H1 (cell line): ENCODE results near the gene GABRG3. TPM values are rescaled to one million over a fixed set of nuclear protein-coding genes. Genes with fewer than 3 reads are reported as not detected.

ENCODE experiments used
- CTCF ChIA-PET: fragments of 300-600 bp; sonication (Branson Sonifier 250); formaldehyde crosslinking; loops from one replicate; lab custom pipeline; 2021; ENCODE audit not compliant: partially characterized antibody; lab: Charles Lee
- POLR2A ChIA-PET: fragments of 300-600 bp; sonication (Branson Sonifier 250); formaldehyde crosslinking; loops from one replicate; lab custom pipeline; 2021; ENCODE audit warnings: inconsistent platforms; ENCODE audit not compliant: partially characterized antibody; lab: Charles Lee
- DNase-seq, 2 experiments: peaks; one replicate each; pipeline versions ENCODE4 v3.0.0 to v3.0.0-alpha.2; 2010 to 2022; ENCODE audit warnings: low spot score in 2 of 2, low read depth in 1 of 2, mixed read lengths in 1 of 2
- FAIRE-seq: peaks from 2 replicates; lab custom pipeline; 2011; peaks lifted over from hg19 to GRCh38; lab: Jason Lieb, UNC
- H2AFZ ChIP-seq: 2 replicates; pipeline ENCODE4 v1.8.1; 2012; ENCODE audit warnings: low read length, inconsistent platforms
- H2AK5ac ChIP-seq: 2 replicates; pipeline ENCODE4 v1.6.1; 2013; ENCODE audit warnings: low read depth, low read length
- H2BK120ac ChIP-seq: replicated peaks from 2 replicates; pipeline ENCODE3; 2013; ENCODE audit warnings: low read depth, low read length, inconsistent platforms
- H2BK12ac ChIP-seq: 2 replicates; pipeline ENCODE4 v1.6.1; 2013; ENCODE audit warnings: low read depth, low read length
- H2BK15ac ChIP-seq: 2 replicates; pipeline ENCODE4 v1.6.1; 2013; ENCODE audit warnings: low read length
- H2BK20ac ChIP-seq: 2 replicates; pipeline ENCODE4 v1.6.1; 2013; ENCODE audit warnings: low read length
- H2BK5ac ChIP-seq: 2 replicates; pipeline ENCODE4 v1.6.1; 2013; ENCODE audit warnings: low read depth, low read length
- H3K14ac ChIP-seq: 2 replicates; pipeline ENCODE4 v1.6.1; 2013; ENCODE audit warnings: inconsistent platforms; ENCODE audit not compliant: insufficient read length
- H3K18ac ChIP-seq: 2 replicates; pipeline ENCODE4 v1.6.1; 2013; ENCODE audit warnings: low read length; ENCODE audit errors: extremely low read depth
- H3K23ac ChIP-seq: 2 replicates; pipeline ENCODE4 v1.6.1; 2013; ENCODE audit warnings: inconsistent platforms; ENCODE audit not compliant: insufficient read length
- H3K23me2 ChIP-seq: 2 replicates; pipeline ENCODE4 v1.6.1; 2013; ENCODE audit warnings: low read depth, low read length
- H3K27ac ChIP-seq: 2 replicates; pipeline ENCODE4 v1.6.1; 2011; ENCODE audit warnings: low read depth, low read length, inconsistent platforms
- H3K27me3 ChIP-seq, 4 experiments: replicated peaks in 1 of 4; 1 replicate in 1 of 4; 2 replicates in 3 of 4; pipeline versions ENCODE4 v1.6.1 to v1.8.1; 2011 to 2013; ENCODE audit warnings: low read length in 3 of 4, mild to moderate bottlenecking in 3 of 4, inconsistent platforms in 2 of 4, mixed read lengths in 2 of 4, moderate library complexity in 1 of 4; ENCODE audit not compliant: control insufficient read depth in 3 of 4, insufficient read depth in 3 of 4; ENCODE audit errors: extremely low read depth in 1 of 4
- H3K36me3 ChIP-seq, 4 experiments: 2 replicates each; pipeline versions ENCODE4 v1.6.1 to v1.8.1; 2011 to 2013; ENCODE audit warnings: mild to moderate bottlenecking in 4 of 4, low read length in 3 of 4, moderate library complexity in 2 of 4, control low read depth in 1 of 4, inconsistent platforms in 1 of 4; ENCODE audit not compliant: insufficient read depth in 4 of 4, control insufficient read depth in 2 of 4
- H3K4ac ChIP-seq: replicated peaks from 2 replicates; pipeline ENCODE3; 2013; ENCODE audit warnings: low read length, low read depth, mixed read lengths, inconsistent platforms; ENCODE audit not compliant: insufficient read length
- H3K4me1 ChIP-seq, 4 experiments: replicated peaks in 1 of 4; 1 replicate in 1 of 4; 2 replicates in 3 of 4; pipeline versions ENCODE4 v1.6.1 to v1.8.1; 2011 to 2013; ENCODE audit warnings: low read length in 3 of 4, inconsistent platforms in 2 of 4, mixed read lengths in 1 of 4; ENCODE audit not compliant: insufficient read depth in 4 of 4, control insufficient read depth in 3 of 4
- H3K4me2 ChIP-seq, 2 experiments: 2 replicates each; pipeline versions ENCODE4 v1.6.1 to v1.8.1; 2011 to 2013; ENCODE audit warnings: low read depth in 2 of 2, low read length in 2 of 2, control low read depth in 1 of 2, inconsistent platforms in 1 of 2, mild to moderate bottlenecking in 1 of 2; ENCODE audit not compliant: insufficient read depth in 1 of 2
- H3K4me3 ChIP-seq, 4 experiments: fragments of 200-600, 300-600 bp in 1 of 4; sonication (generic), shearing (Covaris generic), sonication (Bioruptor Twin) in 1 of 4; 2 replicates each; pipeline versions ENCODE4 v1.5.1 to v1.8.1; 2011 to 2016; ENCODE audit warnings: low read length in 4 of 4, low read depth in 3 of 4, control low read depth in 2 of 4, inconsistent platforms in 2 of 4, mild to moderate bottlenecking in 2 of 4, mixed read lengths in 1 of 4, moderate library complexity in 1 of 4; ENCODE audit not compliant: insufficient read depth in 2 of 4; ENCODE audit errors: extremely low read depth in 1 of 4
- H3K56ac ChIP-seq: replicated peaks from 2 replicates; pipeline ENCODE3; 2013; ENCODE audit warnings: low read depth, mild to moderate bottlenecking, mixed read lengths, low read length, inconsistent platforms; ENCODE audit not compliant: insufficient read length
- H3K79me1 ChIP-seq: 2 replicates; pipeline ENCODE4 v1.6.1; 2013; ENCODE audit warnings: low read depth, low read length, control low read depth
- H3K79me2 ChIP-seq, 2 experiments: 2 replicates each; pipeline versions ENCODE4 v1.6.1 to v1.8.1; 2012 to 2013; ENCODE audit warnings: low read length in 2 of 2, mild to moderate bottlenecking in 2 of 2, inconsistent platforms in 1 of 2; ENCODE audit not compliant: insufficient read depth in 2 of 2, control insufficient read depth in 1 of 2
- H3K9ac ChIP-seq, 4 experiments: replicated peaks in 1 of 4; 1 replicate in 1 of 4; 2 replicates in 3 of 4; pipeline versions ENCODE4 v1.6.1 to v1.8.1; 2011 to 2013; ENCODE audit warnings: low read depth in 3 of 4, low read length in 3 of 4, control low read depth in 2 of 4, mild to moderate bottlenecking in 2 of 4, moderate library complexity in 2 of 4, inconsistent platforms in 1 of 4; ENCODE audit errors: extremely low read depth in 1 of 4
- H3K9me3 ChIP-seq, 2 experiments: 2 replicates each; pipeline versions ENCODE4 v1.6.1 to v1.8.1; 2012 to 2013; ENCODE audit warnings: mild to moderate bottlenecking in 2 of 2, moderate library complexity in 2 of 2, control low read depth in 1 of 2, inconsistent platforms in 1 of 2, low read depth in 1 of 2, low read length in 1 of 2, mixed read lengths in 1 of 2; ENCODE audit not compliant: insufficient read depth in 2 of 2
- H4K20me1 ChIP-seq, 2 experiments: replicated peaks in 1 of 2; 2 replicates each; pipeline versions ENCODE3 to v1.8.1; 2011 to 2013; ENCODE audit warnings: inconsistent platforms in 2 of 2, low read length in 2 of 2, mild to moderate bottlenecking in 1 of 2; ENCODE audit not compliant: insufficient read depth in 2 of 2, control insufficient read depth in 1 of 2
- H4K5ac ChIP-seq: 2 replicates; pipeline ENCODE4 v1.6.1; 2013; ENCODE audit warnings: low read length, low read depth, mixed read lengths, inconsistent platforms; ENCODE audit not compliant: insufficient read length
- H4K8ac ChIP-seq: 2 replicates; pipeline ENCODE4 v1.8.0; 2013; ENCODE audit warnings: mild to moderate bottlenecking, moderate library complexity, low read length, inconsistent platforms; ENCODE audit not compliant: insufficient read depth; ENCODE audit errors: extremely low read depth
- H4K91ac ChIP-seq: replicated peaks from 2 replicates; pipeline ENCODE3; 2013; ENCODE audit warnings: low read length, mixed read lengths, inconsistent platforms; ENCODE audit not compliant: insufficient read length
- CBX5 ChIP-seq: fragments of 300-800, 300-1000 bp; sonication (generic); IDR thresholded peaks from 2 replicates; pipeline ENCODE4 v1.7.1; 2016; ENCODE audit warnings: antibody characterized with exemption, low read length, low read depth
- CEBPB ChIP-seq: IDR thresholded peaks from 2 replicates; pipeline ENCODE4 v1.6.1; 2012; ENCODE audit warnings: low read depth, low read length
- CHD1 ChIP-seq: IDR thresholded peaks from 2 replicates; pipeline ENCODE4 v1.6.1; 2012; ENCODE audit warnings: low read depth, low read length, improper control_type of control experiment
- GTF2F1 ChIP-seq: IDR thresholded peaks from 2 replicates; pipeline ENCODE4 v1.6.1; 2012; ENCODE audit warnings: low read depth, low read length, improper control_type of control experiment, borderline replicate concordance
- HDAC6 ChIP-seq: IDR thresholded peaks from one replicate; pipeline ENCODE4 v1.7.1; 2012; ENCODE audit warnings: low read depth, mild to moderate bottlenecking, inconsistent platforms, low read length, moderate library complexity
- JUN ChIP-seq: IDR thresholded peaks from 2 replicates; pipeline ENCODE4 v1.6.1; 2011; ENCODE audit warnings: low read depth, mild to moderate bottlenecking, improper control_type of control experiment, low read length
- JUND ChIP-seq: IDR thresholded peaks from 2 replicates; pipeline ENCODE4 v1.6.1; 2011; ENCODE audit warnings: mild to moderate bottlenecking, improper control_type of control experiment, low read length
- KDM4A ChIP-seq: IDR thresholded peaks from one replicate; pipeline ENCODE4 v1.7.1; 2012; ENCODE audit warnings: low read depth, mild to moderate bottlenecking, moderate library complexity, low read length, inconsistent platforms; ENCODE audit not compliant: severe bottlenecking
- POLR2AphosphoS5 ChIP-seq: IDR thresholded peaks from 2 replicates; pipeline ENCODE4 v1.6.1; 2011; ENCODE audit warnings: low read depth, low read length
- RNF2 ChIP-seq: fragments of 200-900, 300-1000 bp; sonication (generic); IDR thresholded peaks from 2 replicates; pipeline ENCODE4 v1.7.1; 2016; ENCODE audit warnings: borderline replicate concordance, low read depth, mild to moderate bottlenecking, antibody characterized with exemption, low read length; ENCODE audit not compliant: poor library complexity, severe bottlenecking; ENCODE audit errors: missing control alignments
- SP2 ChIP-seq: IDR thresholded peaks from 2 replicates; pipeline ENCODE4 v1.6.1; 2012; ENCODE audit warnings: mild to moderate bottlenecking, low read length, inconsistent platforms
- TEAD4 ChIP-seq: IDR thresholded peaks from 2 replicates; pipeline ENCODE4 v1.6.1; 2012; ENCODE audit warnings: low read depth, low read length, inconsistent platforms, mixed read lengths
- WGBS, 2 experiments: shearing (Covaris generic) in 1 of 2; methylation state at CpG; one replicate each; pipeline versions ENCODE4 v1.1.6 to v1.1.7; 2013 to 2015; ENCODE audit warnings: low lambda C conversion rate in 2 of 2, mixed read lengths in 2 of 2, inconsistent platforms in 1 of 2, low coverage in 1 of 2, missing lambda C conversion rate in 1 of 2; ENCODE audit not compliant: insufficient replicate concordance in 2 of 2, insufficient coverage in 1 of 2, insufficient read length in 1 of 2; ENCODE audit errors: extremely low coverage in 1 of 2, missing lambda C conversion rate in 1 of 2; 5-methylcytosine and 5-hydroxymethylcytosine counted together
- polyA plus RNA-seq, 7 experiments: library from polyadenylated mRNA; depleted of rRNA in 3 of 7; stranded (reverse) in 5 of 7; unstranded in 2 of 7; fragments of >200 nt in 5 of 7; fragments of 200-250 nt in 2 of 7; gene quantifications; 1 replicate in 5 of 7; 2 replicates in 1 of 7; 4 replicates in 1 of 7; pipeline versions ENCODE4 v1.2.1 to v1.2.3, GENCODE V29; 2011 to 2013; ENCODE audit warnings: missing spikeins in 2 of 7, mixed read lengths in 2 of 7
- total RNA-seq: library from RNA; stranded (reverse); fragmentation: NEBNext Ultra II Directional; extraction: Animal tissue kit (Norgen Biotek cat#: 25700); gene quantifications from 2 replicates; pipeline ENCODE4 v1.2.1, GENCODE V29; 2021
- TF ChIP-seq, protein P1 (sequence below): IDR thresholded peaks from 2 replicates; pipeline ENCODE4 v1.6.1; 2011; ENCODE audit warnings: low read depth, mild to moderate bottlenecking, low read length; ENCODE audit not compliant: insufficient read depth
- TF ChIP-seq, protein P2 (sequence below): IDR thresholded peaks from 2 replicates; pipeline ENCODE4 v1.6.1; 2011; ENCODE audit warnings: low read length, improper control_type of control experiment

Gene GABRG3
- total and polyA plus RNA-seq, 2 of the 8 experiments (the other 6 are each of a cell fraction or from before 2014, with no cell fraction given): 0.17 to 0.80 TPM

DNA sequence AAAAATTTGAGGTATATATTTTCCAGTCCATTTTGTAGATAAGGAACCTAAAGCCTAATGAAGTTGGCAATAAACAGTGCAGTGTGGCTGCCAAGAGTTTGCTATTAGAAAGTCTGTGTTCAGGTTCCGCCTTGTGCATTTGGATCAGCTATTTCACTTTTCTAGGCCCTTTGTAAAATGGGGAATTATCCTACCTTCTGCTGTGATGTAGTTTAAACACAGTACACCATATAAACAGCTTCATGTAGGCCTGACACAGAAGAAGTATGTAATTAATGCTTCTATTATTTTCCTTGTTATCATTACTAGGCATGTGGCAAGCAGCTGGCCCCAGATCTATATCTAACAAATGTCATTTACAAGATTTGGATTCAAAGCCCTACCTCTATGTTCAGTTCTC lies 456.3 kb downstream of the GABRG3 start:
- H3K36me3 ChIP-seq: no peaks in the 10 kb centered on the region
- no peak overlapping the region for H3K27ac ChIP-seq
- H3K18ac ChIP-seq: no peak overlapping the region
- H3K79me1 ChIP-seq: no peaks in the 10 kb centered on the region
- 93% methylated on average over 1 of the region's 1 CpG; no CpG with 5 or more reads in 1 of the 2 experiments for WGBS, 2 experiments
- H2BK15ac ChIP-seq: no peak overlapping the region
- FAIRE-seq: no peak
- no peak overlapping the region for H2BK20ac ChIP-seq
- H4K91ac ChIP-seq: no peak overlapping the region
- H3K4me3 ChIP-seq: no peak overlapping the region
- H2BK12ac ChIP-seq: no peak overlapping the region
- no peak overlapping the region for H3K14ac ChIP-seq
- H2BK5ac ChIP-seq: no peak overlapping the region
- H4K20me1 ChIP-seq: no peaks in the 10 kb centered on the region
- no peak overlapping the region for H2AFZ ChIP-seq
- H3K23me2 ChIP-seq: no peaks in the 10 kb centered on the region
- H3K4me1 ChIP-seq: no peaks in the 10 kb centered on the region
- H3K23ac ChIP-seq: no peak overlapping the region
- no peaks in the 10 kb centered on the region for H3K27me3 ChIP-seq
- POLR2A ChIA-PET: no interaction called here
- CTCF ChIA-PET: no interaction called here
- no peak overlapping the region for H3K56ac ChIP-seq
- H3K79me2 ChIP-seq: no peaks in the 10 kb centered on the region
- no peak overlapping the region for H4K8ac ChIP-seq
- peaks cover 0 to 6% of the 10 kb centered on the region in 2 experiments; a peak in 2 of 4 replicates for H3K9me3 ChIP-seq
- no peak overlapping the region for H2BK120ac ChIP-seq
- no peak for DNase-seq
- H3K9ac ChIP-seq: no peak overlapping the region
- H3K4me2 ChIP-seq: no peak overlapping the region
- H4K5ac ChIP-seq: no peak overlapping the region
- no peak overlapping the region for H2AK5ac ChIP-seq
- H3K4ac ChIP-seq: no peak overlapping the region
- TF ChIP-seq CHD1 (no peak), CBX5 (no peak), JUN (no peak), KDM4A (no peak), CEBPB (no peak), HDAC6 (no peak), RNF2 (no peak), JUND (no peak), GTF2F1 (no peak), POLR2AphosphoS5 (no peak), TEAD4 (no peak), SP2 (no peak)
- TF ChIP-seq, protein P1, sequence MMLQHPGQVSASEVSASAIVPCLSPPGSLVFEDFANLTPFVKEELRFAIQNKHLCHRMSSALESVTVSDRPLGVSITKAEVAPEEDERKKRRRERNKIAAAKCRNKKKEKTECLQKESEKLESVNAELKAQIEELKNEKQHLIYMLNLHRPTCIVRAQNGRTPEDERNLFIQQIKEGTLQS: no peak
- TF ChIP-seq, protein P2, sequence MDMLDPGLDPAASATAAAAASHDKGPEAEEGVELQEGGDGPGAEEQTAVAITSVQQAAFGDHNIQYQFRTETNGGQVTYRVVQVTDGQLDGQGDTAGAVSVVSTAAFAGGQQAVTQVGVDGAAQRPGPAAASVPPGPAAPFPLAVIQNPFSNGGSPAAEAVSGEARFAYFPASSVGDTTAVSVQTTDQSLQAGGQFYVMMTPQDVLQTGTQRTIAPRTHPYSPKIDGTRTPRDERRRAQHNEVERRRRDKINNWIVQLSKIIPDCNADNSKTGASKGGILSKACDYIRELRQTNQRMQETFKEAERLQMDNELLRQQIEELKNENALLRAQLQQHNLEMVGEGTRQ: no peak
